Activated CD4-positive, CD25-positive, alpha-beta regulatory T cell treated with anti-CD3 and anti-CD28 coated beads, Interleukin-2, amount 50 U/mL, for 72 hours (primary cell): Measurements from ENCODE around the gene ZNF132.
"Not testable (repeated sequence)": the region's sequence is repeated elsewhere in the genome, so short reads cannot be mapped to it uniquely, and the experiment has no call there.

Source experiments
- DNase-seq: peaks from one replicate; pipeline ENCODE4 v3.0.0; 2021

ZNF132 gene

DNA sequence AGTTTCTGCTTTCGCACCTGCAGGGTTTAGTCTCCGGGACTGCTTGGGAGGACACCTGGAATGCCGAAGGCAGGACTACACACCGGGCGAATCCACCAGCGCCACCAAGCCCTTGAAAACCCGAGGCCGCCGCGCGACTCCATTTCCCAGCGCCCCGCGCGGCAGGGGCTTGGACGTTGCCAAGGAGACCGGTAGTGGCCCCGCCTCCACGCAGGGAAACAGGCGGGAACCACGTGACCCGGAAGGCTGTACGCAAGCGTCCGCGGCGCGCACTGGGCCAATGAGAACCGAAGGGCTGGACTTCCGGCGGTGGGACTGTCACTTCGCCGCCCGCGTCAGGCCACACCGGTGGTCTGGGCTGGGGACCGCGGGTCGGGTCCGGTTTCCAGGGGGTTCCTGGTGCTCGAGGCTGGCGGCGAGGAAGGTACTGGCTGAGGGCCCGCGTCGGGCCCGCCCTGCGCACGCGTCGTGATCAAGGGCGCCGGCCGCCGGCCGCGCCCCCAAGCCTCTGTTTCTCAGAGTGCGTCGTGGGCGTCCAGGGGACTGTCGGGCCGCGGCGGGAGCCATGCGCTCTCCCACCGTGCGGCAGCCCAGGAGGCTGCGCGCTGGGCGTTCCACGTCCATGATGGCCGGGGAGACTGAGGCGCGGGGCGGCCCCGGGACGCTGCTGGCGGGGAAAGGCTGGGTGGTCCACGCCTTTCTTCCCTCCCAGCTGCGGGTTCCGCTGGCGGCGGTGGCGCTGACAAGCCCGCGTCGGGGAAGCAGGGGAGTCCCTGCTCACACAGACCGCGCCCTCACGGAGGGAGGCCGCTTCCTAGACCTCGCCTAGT, 27.0 kb upstream of the ZNF132 start, which contains the start of gene ZNF324:
TSS of gene ZNF324 (plus strand) at position 321 of the 830 bp plus-strand sequence. CDS start 2,106 bp downstream, outside the sequence.
- DNase-seq = peak; percentile 97

DNA sequence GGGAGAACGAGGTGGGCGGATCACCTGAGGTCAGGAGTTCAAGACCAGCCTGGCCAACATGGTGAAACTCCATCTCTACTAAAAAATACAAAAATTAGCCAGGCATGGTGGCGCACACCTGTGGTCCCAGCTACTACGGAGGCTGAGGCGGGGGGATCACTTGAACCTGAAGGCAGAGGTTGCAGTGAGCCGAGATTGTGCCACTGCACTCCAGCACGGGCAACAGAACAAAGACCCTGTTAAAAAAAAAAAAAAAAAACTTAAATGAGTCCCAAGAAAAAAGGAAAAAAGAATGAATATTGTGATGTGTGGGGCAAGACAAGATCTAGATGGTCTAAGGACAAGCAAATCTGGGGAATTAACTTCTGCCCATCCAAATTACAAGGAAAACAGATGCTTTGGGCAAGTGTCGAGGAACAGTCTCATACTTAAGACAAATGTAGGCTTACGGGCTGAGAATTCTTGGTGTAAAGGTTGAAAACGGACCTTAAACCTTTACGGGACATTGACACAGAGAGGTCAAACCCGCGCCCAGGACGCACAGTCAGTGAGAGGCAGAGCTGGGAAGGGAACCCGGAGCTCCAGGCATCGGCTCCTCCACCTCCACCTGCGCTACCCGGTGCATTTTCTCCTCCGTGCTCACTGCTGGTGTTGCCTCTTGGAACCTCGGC, 26.3 kb upstream of the ZNF132 start:
- no peak for DNase-seq

- DNase-seq = no peak
Measured at GRCh38 chr19:58460039-58460438, 20.1 kb upstream of the ZNF132 start.

DNA sequence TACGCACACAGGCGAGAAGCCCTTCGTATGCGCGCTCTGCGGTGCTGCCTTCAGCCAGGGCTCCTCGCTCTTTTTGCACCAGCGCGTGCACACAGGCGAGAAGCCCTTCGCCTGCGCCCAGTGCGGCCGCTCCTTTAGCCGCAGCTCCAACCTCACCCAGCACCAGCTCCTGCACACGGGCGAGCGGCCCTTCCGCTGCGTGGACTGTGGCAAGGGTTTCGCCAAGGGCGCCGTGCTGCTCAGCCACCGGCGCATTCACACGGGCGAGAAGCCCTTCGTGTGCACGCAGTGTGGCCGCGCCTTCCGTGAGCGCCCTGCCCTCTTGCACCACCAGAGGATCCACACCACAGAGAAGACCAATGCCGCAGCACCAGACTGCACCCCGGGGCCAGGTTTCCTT, 16.2 kb upstream of the ZNF132 start:
- DNase-seq = no peak

- DNase-seq = no peak
Measured at GRCh38 chr19:58455306-58455705, 15.4 kb upstream of the ZNF132 start.

- DNase-seq = no peak
Measured at GRCh38 chr19:58453743-58454142, 13.8 kb upstream of the ZNF132 start.

- DNase-seq = peak; percentile 95
Measured at GRCh38 chr19:58451358-58452101, 11.6 kb upstream of the ZNF132 start, which contains the start of gene ZNF324B. TSS of gene ZNF324B (plus strand) at chr19:58451622. CDS start at chr19:58453702, 2,080 bp downstream.

- DNase-seq = no peak
Measured at GRCh38 chr19:58450856-58451357, 11.0 kb upstream of the ZNF132 start.

DNA sequence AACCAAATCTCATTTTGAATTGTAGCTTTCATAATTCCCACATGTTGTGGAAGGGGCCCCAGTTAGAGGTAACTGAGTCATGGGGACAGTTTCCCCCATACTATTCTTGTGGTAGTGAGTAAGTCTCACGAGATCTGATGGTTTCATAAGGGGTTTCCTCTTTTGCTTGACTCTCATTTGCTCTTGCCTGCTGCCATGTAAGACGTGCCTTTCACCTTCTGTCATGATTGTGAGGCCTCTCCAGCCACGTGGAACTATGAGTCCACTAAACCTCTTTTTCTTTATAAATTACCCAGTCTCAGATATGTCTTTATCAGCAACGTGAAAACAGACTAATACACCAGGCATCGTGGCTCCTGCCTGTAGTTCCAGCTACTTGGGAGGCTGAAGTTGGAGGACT, 10.0 kb upstream of the ZNF132 start:
- DNase-seq = not testable (repeated sequence)

DNA sequence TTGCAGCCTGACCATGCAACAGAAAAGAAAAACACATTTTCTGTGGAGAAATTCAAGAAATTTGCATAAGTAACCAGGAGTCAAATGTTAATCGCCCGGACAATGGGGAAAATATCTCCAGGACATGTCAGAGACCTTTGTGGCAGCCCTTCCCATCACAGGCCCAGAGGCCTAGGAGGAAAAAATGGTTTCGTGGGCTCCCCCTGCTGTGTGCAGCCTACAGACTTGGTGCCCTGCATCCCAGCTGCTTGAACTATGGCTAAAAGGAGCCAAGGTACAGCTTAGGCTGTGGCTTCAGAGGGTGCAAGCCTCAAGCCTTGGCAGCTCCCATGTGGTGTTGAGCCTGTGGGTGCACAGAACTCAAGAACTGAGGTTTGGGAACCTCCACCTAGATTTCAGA, 8.9 kb upstream of the ZNF132 start:
- DNase-seq = not testable (repeated sequence)

DNA sequence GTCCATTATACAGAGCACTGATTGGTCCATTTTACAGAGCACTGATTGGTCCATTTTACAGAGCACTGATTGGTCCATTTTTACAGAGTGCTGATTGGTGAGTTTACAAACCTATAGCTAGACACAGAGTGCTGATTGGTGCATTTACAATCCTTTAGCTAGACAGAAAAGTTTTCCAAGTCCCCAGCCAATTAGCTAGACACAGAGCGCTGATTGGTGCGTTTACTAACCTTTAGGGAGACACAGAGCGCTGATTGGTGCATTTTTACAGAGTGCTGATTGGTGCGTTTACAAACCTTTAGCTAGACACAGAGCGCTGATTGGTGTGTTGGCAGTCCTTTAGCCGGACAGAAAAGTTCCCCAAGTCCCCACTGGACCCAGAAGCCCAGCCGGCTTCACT, 3.0 kb upstream of the ZNF132 start:
- not testable (repeated sequence) for DNase-seq

- DNase-seq = no peak
Measured at GRCh38 chr19:58440556-58440955, 603 bp upstream of the ZNF132 start.

- no peak for DNase-seq
Measured at GRCh38 chr19:58434217-58434616, 5.7 kb downstream of the ZNF132 start.

GRCh38 chr19:58429745-58430144, 10.2 kb downstream of the ZNF132 start:
- DNase-seq = no peak

GRCh38 chr19:58428617-58429016, 11.3 kb downstream of the ZNF132 start:
- no peak for DNase-seq

DNA sequence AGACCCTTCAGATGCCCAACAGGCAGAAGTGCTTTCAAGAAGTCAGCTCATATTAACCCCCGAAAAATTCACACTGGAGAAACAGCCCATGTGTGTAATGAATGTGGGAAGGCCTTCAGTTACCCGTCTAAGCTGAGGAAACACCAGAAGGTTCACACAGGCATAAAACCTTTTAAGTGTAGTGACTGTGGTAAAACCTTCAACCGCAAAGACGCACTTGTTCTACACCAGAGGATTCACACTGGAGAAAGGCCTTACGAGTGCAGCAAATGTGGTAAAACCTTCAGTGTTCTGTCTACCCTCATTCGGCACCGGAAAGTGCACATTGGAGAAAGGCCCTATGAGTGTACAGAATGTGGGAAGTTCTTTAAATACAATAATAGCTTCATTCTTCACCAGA, 22.9 kb downstream of the ZNF132 start:
- no peak for DNase-seq

DNA sequence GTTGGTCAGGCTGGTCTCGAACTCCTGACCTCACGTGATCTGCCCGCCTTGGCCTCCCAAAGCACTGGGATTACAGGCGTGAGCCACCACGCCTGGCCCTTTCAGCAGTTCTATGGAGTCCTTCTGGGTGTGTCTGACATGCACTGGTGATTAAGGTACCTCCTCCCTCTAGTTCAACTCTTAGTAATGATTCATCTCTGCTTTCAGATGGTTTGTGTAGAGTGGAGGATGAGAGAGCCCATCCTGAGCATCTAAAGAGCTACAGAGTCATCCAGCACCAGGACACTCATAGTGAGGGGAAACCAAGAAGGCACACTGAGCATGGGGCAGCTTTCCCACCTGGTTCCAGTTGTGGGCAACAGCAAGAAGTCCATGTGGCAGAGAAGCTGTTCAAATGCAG, 23.3 kb downstream of the ZNF132 start:
- DNase-seq = no peak

- peak; percentile 37 for DNase-seq
Measured at GRCh38 chr19:58409010-58409790, 30.8 kb downstream of the ZNF132 start.

DNA sequence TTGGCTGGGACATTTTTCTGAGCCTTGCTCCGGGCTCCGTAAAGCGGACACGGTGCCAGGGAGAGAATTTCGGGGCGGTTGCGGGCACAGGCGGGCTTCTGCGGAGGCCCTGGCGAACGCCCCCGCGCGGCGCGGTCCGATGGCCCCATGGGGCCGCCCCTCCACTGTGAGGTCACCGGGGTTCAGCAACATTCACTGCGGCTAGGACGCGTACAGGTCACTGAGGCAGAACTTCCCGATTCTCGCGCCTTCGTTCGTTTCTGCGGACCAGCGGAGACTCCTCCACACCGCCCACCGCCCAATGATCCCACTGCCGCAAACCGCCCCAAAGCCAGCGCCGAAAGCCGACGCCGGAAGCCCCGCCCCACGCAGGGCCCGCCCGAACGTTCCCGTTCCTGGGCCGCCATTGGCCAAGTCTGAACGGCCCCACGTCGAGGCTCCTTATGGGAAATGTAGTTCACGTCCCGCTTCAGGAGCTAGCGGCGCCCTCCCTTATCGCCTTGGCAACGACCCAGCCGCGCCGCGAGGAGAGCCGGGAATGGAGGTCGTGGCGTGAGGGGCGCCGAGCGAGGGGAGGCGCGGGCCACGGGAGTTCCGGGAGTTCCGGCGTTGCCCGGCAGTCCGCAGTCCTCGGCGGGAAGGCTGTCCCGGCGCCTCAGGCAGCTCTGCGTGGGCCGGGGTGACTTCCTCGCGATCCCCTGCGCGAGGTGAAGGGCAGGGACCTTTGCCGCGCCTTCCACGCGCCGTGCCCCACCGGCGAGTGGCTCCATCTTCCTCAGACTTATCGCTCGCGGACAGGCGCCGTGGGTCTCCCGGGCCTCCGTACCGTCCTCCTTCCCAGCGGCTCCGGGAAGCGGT, 31.6 kb downstream of the ZNF132 start, which contains the start of gene ZNF584:
TSS of gene ZNF584 (plus strand) at position 498 of the 858 bp plus-strand sequence. CDS start 499 bp downstream, outside the sequence.
- DNase-seq = peak; percentile 93

GRCh38 chr19:58407658-58408151, 32.2 kb downstream of the ZNF132 start:
- DNase-seq = no peak
